H1 (cell line): Measurements from ENCODE around the gene PNPLA1. TPM values are rescaled to one million over a fixed set of nuclear protein-coding genes. Genes with fewer than 3 reads are reported as not detected.

Experiments used
- CTCF ChIA-PET: fragments of 300-600 bp; sonication (Branson Sonifier 250); formaldehyde crosslinking; loops from one replicate; lab custom pipeline; 2021; ENCODE audit not compliant: partially characterized antibody; lab: Charles Lee
- POLR2A ChIA-PET: fragments of 300-600 bp; sonication (Branson Sonifier 250); formaldehyde crosslinking; loops from one replicate; lab custom pipeline; 2021; ENCODE audit warnings: inconsistent platforms; ENCODE audit not compliant: partially characterized antibody; lab: Charles Lee
- DNase-seq, 2 experiments: peaks; one replicate each; pipeline versions ENCODE4 v3.0.0 to v3.0.0-alpha.2; 2010 to 2022; ENCODE audit warnings: low spot score in 2 of 2, low read depth in 1 of 2, mixed read lengths in 1 of 2
- FAIRE-seq: peaks from 2 replicates; lab custom pipeline; 2011; peaks lifted over from hg19 to GRCh38; lab: Jason Lieb, UNC
- H2AFZ ChIP-seq: 2 replicates; pipeline ENCODE4 v1.8.1; 2012; ENCODE audit warnings: low read length, inconsistent platforms
- H2AK5ac ChIP-seq: 2 replicates; pipeline ENCODE4 v1.6.1; 2013; ENCODE audit warnings: low read depth, low read length
- H2BK120ac ChIP-seq: replicated peaks from 2 replicates; pipeline ENCODE3; 2013; ENCODE audit warnings: low read depth, low read length, inconsistent platforms
- H2BK12ac ChIP-seq: 2 replicates; pipeline ENCODE4 v1.6.1; 2013; ENCODE audit warnings: low read depth, low read length
- H2BK15ac ChIP-seq: 2 replicates; pipeline ENCODE4 v1.6.1; 2013; ENCODE audit warnings: low read length
- H2BK20ac ChIP-seq: 2 replicates; pipeline ENCODE4 v1.6.1; 2013; ENCODE audit warnings: low read length
- H2BK5ac ChIP-seq: 2 replicates; pipeline ENCODE4 v1.6.1; 2013; ENCODE audit warnings: low read depth, low read length
- H3K14ac ChIP-seq: 2 replicates; pipeline ENCODE4 v1.6.1; 2013; ENCODE audit warnings: inconsistent platforms; ENCODE audit not compliant: insufficient read length
- H3K18ac ChIP-seq: 2 replicates; pipeline ENCODE4 v1.6.1; 2013; ENCODE audit warnings: low read length; ENCODE audit errors: extremely low read depth
- H3K23ac ChIP-seq: 2 replicates; pipeline ENCODE4 v1.6.1; 2013; ENCODE audit warnings: inconsistent platforms; ENCODE audit not compliant: insufficient read length
- H3K23me2 ChIP-seq: 2 replicates; pipeline ENCODE4 v1.6.1; 2013; ENCODE audit warnings: low read depth, low read length
- H3K27ac ChIP-seq: 2 replicates; pipeline ENCODE4 v1.6.1; 2011; ENCODE audit warnings: low read depth, low read length, inconsistent platforms
- H3K27me3 ChIP-seq, 4 experiments: replicated peaks in 1 of 4; 1 replicate in 1 of 4; 2 replicates in 3 of 4; pipeline versions ENCODE4 v1.6.1 to v1.8.1; 2011 to 2013; ENCODE audit warnings: low read length in 3 of 4, mild to moderate bottlenecking in 3 of 4, inconsistent platforms in 2 of 4, mixed read lengths in 2 of 4, moderate library complexity in 1 of 4; ENCODE audit not compliant: control insufficient read depth in 3 of 4, insufficient read depth in 3 of 4; ENCODE audit errors: extremely low read depth in 1 of 4
- H3K36me3 ChIP-seq, 4 experiments: 2 replicates each; pipeline versions ENCODE4 v1.6.1 to v1.8.1; 2011 to 2013; ENCODE audit warnings: mild to moderate bottlenecking in 4 of 4, low read length in 3 of 4, moderate library complexity in 2 of 4, control low read depth in 1 of 4, inconsistent platforms in 1 of 4; ENCODE audit not compliant: insufficient read depth in 4 of 4, control insufficient read depth in 2 of 4
- H3K4ac ChIP-seq: replicated peaks from 2 replicates; pipeline ENCODE3; 2013; ENCODE audit warnings: low read length, low read depth, mixed read lengths, inconsistent platforms; ENCODE audit not compliant: insufficient read length
- H3K4me1 ChIP-seq, 4 experiments: replicated peaks in 1 of 4; 1 replicate in 1 of 4; 2 replicates in 3 of 4; pipeline versions ENCODE4 v1.6.1 to v1.8.1; 2011 to 2013; ENCODE audit warnings: low read length in 3 of 4, inconsistent platforms in 2 of 4, mixed read lengths in 1 of 4; ENCODE audit not compliant: insufficient read depth in 4 of 4, control insufficient read depth in 3 of 4
- H3K4me2 ChIP-seq, 2 experiments: 2 replicates each; pipeline versions ENCODE4 v1.6.1 to v1.8.1; 2011 to 2013; ENCODE audit warnings: low read depth in 2 of 2, low read length in 2 of 2, control low read depth in 1 of 2, inconsistent platforms in 1 of 2, mild to moderate bottlenecking in 1 of 2; ENCODE audit not compliant: insufficient read depth in 1 of 2
- H3K4me3 ChIP-seq, 4 experiments: fragments of 200-600, 300-600 bp in 1 of 4; sonication (generic), shearing (Covaris generic), sonication (Bioruptor Twin) in 1 of 4; 2 replicates each; pipeline versions ENCODE4 v1.5.1 to v1.8.1; 2011 to 2016; ENCODE audit warnings: low read length in 4 of 4, low read depth in 3 of 4, control low read depth in 2 of 4, inconsistent platforms in 2 of 4, mild to moderate bottlenecking in 2 of 4, mixed read lengths in 1 of 4, moderate library complexity in 1 of 4; ENCODE audit not compliant: insufficient read depth in 2 of 4; ENCODE audit errors: extremely low read depth in 1 of 4
- H3K56ac ChIP-seq: replicated peaks from 2 replicates; pipeline ENCODE3; 2013; ENCODE audit warnings: low read depth, mild to moderate bottlenecking, mixed read lengths, low read length, inconsistent platforms; ENCODE audit not compliant: insufficient read length
- H3K79me1 ChIP-seq: 2 replicates; pipeline ENCODE4 v1.6.1; 2013; ENCODE audit warnings: low read depth, low read length, control low read depth
- H3K79me2 ChIP-seq, 2 experiments: 2 replicates each; pipeline versions ENCODE4 v1.6.1 to v1.8.1; 2012 to 2013; ENCODE audit warnings: low read length in 2 of 2, mild to moderate bottlenecking in 2 of 2, inconsistent platforms in 1 of 2; ENCODE audit not compliant: insufficient read depth in 2 of 2, control insufficient read depth in 1 of 2
- H3K9ac ChIP-seq, 4 experiments: replicated peaks in 1 of 4; 1 replicate in 1 of 4; 2 replicates in 3 of 4; pipeline versions ENCODE4 v1.6.1 to v1.8.1; 2011 to 2013; ENCODE audit warnings: low read depth in 3 of 4, low read length in 3 of 4, control low read depth in 2 of 4, mild to moderate bottlenecking in 2 of 4, moderate library complexity in 2 of 4, inconsistent platforms in 1 of 4; ENCODE audit errors: extremely low read depth in 1 of 4
- H3K9me3 ChIP-seq, 2 experiments: 2 replicates each; pipeline versions ENCODE4 v1.6.1 to v1.8.1; 2012 to 2013; ENCODE audit warnings: mild to moderate bottlenecking in 2 of 2, moderate library complexity in 2 of 2, control low read depth in 1 of 2, inconsistent platforms in 1 of 2, low read depth in 1 of 2, low read length in 1 of 2, mixed read lengths in 1 of 2; ENCODE audit not compliant: insufficient read depth in 2 of 2
- H4K20me1 ChIP-seq, 2 experiments: replicated peaks in 1 of 2; 2 replicates each; pipeline versions ENCODE3 to v1.8.1; 2011 to 2013; ENCODE audit warnings: inconsistent platforms in 2 of 2, low read length in 2 of 2, mild to moderate bottlenecking in 1 of 2; ENCODE audit not compliant: insufficient read depth in 2 of 2, control insufficient read depth in 1 of 2
- H4K5ac ChIP-seq: 2 replicates; pipeline ENCODE4 v1.6.1; 2013; ENCODE audit warnings: low read length, low read depth, mixed read lengths, inconsistent platforms; ENCODE audit not compliant: insufficient read length
- H4K8ac ChIP-seq: 2 replicates; pipeline ENCODE4 v1.8.0; 2013; ENCODE audit warnings: mild to moderate bottlenecking, moderate library complexity, low read length, inconsistent platforms; ENCODE audit not compliant: insufficient read depth; ENCODE audit errors: extremely low read depth
- H4K91ac ChIP-seq: replicated peaks from 2 replicates; pipeline ENCODE3; 2013; ENCODE audit warnings: low read length, mixed read lengths, inconsistent platforms; ENCODE audit not compliant: insufficient read length
- ASH2L ChIP-seq: fragments of 200-600, 300-600 bp; sonication (generic); IDR thresholded peaks from one replicate; pipeline ENCODE4 v1.7.1; 2017; ENCODE audit warnings: low read length
- BCL11A ChIP-seq, 2 experiments: IDR thresholded peaks; one replicate each; pipeline ENCODE4 v1.6.1; 2011; ENCODE audit warnings: low read depth in 2 of 2, low read length in 2 of 2, mild to moderate bottlenecking in 2 of 2
- CHD1 ChIP-seq: IDR thresholded peaks from 2 replicates; pipeline ENCODE4 v1.6.1; 2012; ENCODE audit warnings: low read depth, low read length, improper control_type of control experiment
- CTBP2 ChIP-seq: IDR thresholded peaks from 2 replicates; pipeline ENCODE4 v1.7.0; 2011; ENCODE audit warnings: borderline replicate concordance, mild to moderate bottlenecking, moderate library complexity, mixed read lengths, low read length; ENCODE audit not compliant: insufficient read depth, insufficient read length
- E2F6 ChIP-seq: IDR thresholded peaks from 2 replicates; pipeline ENCODE4 v1.6.1; 2012; ENCODE audit warnings: inconsistent platforms
- EP300 ChIP-seq, 2 experiments: IDR thresholded peaks; 1 replicate in 1 of 2; 2 replicates in 1 of 2; pipeline ENCODE4 v1.6.1; 2011 to 2012; ENCODE audit warnings: low read depth in 2 of 2, low read length in 2 of 2, mild to moderate bottlenecking in 2 of 2, borderline replicate concordance in 1 of 2, inconsistent platforms in 1 of 2, moderate library complexity in 1 of 2
- GABPA ChIP-seq: IDR thresholded peaks from 2 replicates; pipeline ENCODE4 v1.6.1; 2011; ENCODE audit warnings: mild to moderate bottlenecking, low read length, moderate library complexity, borderline replicate concordance; ENCODE audit not compliant: insufficient read depth
- GTF2F1 ChIP-seq: IDR thresholded peaks from 2 replicates; pipeline ENCODE4 v1.6.1; 2012; ENCODE audit warnings: low read depth, low read length, improper control_type of control experiment, borderline replicate concordance
- HDAC6 ChIP-seq: IDR thresholded peaks from one replicate; pipeline ENCODE4 v1.7.1; 2012; ENCODE audit warnings: low read depth, mild to moderate bottlenecking, inconsistent platforms, low read length, moderate library complexity
- PHF8 ChIP-seq: fragments of 200-600 bp; sonication (generic); conservative IDR thresholded peaks from 2 replicates; pipeline ENCODE4 v1.7.1; 2012; ENCODE audit warnings: low read depth, mild to moderate bottlenecking, inconsistent platforms, low read length, moderate library complexity
- POLR2AphosphoS5 ChIP-seq: IDR thresholded peaks from 2 replicates; pipeline ENCODE4 v1.6.1; 2011; ENCODE audit warnings: low read depth, low read length
- TBP ChIP-seq: IDR thresholded peaks from 2 replicates; pipeline ENCODE4 v1.6.1; 2011; ENCODE audit warnings: low read depth, low read length, improper control_type of control experiment
- WGBS, 2 experiments: shearing (Covaris generic) in 1 of 2; methylation state at CpG; one replicate each; pipeline versions ENCODE4 v1.1.6 to v1.1.7; 2013 to 2015; ENCODE audit warnings: low lambda C conversion rate in 2 of 2, mixed read lengths in 2 of 2, inconsistent platforms in 1 of 2, low coverage in 1 of 2, missing lambda C conversion rate in 1 of 2; ENCODE audit not compliant: insufficient replicate concordance in 2 of 2, insufficient coverage in 1 of 2, insufficient read length in 1 of 2; ENCODE audit errors: extremely low coverage in 1 of 2, missing lambda C conversion rate in 1 of 2; 5-methylcytosine and 5-hydroxymethylcytosine counted together
- polyA plus RNA-seq, 7 experiments: library from polyadenylated mRNA; depleted of rRNA in 3 of 7; stranded (reverse) in 5 of 7; unstranded in 2 of 7; fragments of >200 nt in 5 of 7; fragments of 200-250 nt in 2 of 7; gene quantifications; 1 replicate in 5 of 7; 2 replicates in 1 of 7; 4 replicates in 1 of 7; pipeline versions ENCODE4 v1.2.1 to v1.2.3, GENCODE V29; 2011 to 2013; ENCODE audit warnings: missing spikeins in 2 of 7, mixed read lengths in 2 of 7
- total RNA-seq: library from RNA; stranded (reverse); fragmentation: NEBNext Ultra II Directional; extraction: Animal tissue kit (Norgen Biotek cat#: 25700); gene quantifications from 2 replicates; pipeline ENCODE4 v1.2.1, GENCODE V29; 2021
- TF ChIP-seq, protein P1 (sequence below): IDR thresholded peaks from 2 replicates; pipeline ENCODE4 v1.6.1; 2012; ENCODE audit warnings: inconsistent platforms

PNPLA1 gene
- total and polyA plus RNA-seq, 2 of the 8 experiments (the other 6 are each of a cell fraction or from before 2014, with no cell fraction given) = not detected

DNA sequence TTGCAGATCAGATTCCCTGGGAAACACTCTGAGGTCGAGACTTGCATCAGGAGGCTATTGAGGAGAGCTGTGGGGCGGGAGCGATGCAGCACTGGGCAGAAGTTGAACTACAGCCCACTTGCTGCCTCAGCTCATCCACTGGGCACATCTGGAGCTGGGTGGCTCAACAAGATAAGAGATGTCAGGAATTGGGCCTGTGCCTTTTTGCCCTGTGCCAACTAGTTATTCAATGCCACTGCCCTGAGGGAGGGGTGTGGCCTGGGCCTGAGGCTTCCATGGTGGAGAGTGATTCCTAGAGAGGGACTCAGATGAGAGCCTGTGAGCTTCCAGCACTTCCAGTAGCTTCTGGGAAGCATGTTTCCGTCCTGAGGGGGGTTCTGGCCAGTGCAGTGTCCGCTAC lies 40.6 kb upstream of the PNPLA1 start:
- peaks cover 7 to 36% (median 30%) of the 10 kb centered on the region in 4 experiments; a peak in 6 of 8 replicates for H3K36me3 ChIP-seq
- no peak for FAIRE-seq
- peaks cover 2% of the 10 kb centered on the region; the same call in 1 of the 2 replicates for H3K79me1 ChIP-seq
- H4K5ac ChIP-seq = no peak overlapping the region
- no peak overlapping the region for H2BK120ac ChIP-seq
- no peak overlapping the region for H2BK15ac ChIP-seq
- H3K23me2 ChIP-seq = no peaks in the 10 kb centered on the region
- no peaks in the 10 kb centered on the region for H3K9me3 ChIP-seq
- H3K56ac ChIP-seq = no peak overlapping the region
- no peak overlapping the region for H3K4me2 ChIP-seq
- H3K27ac ChIP-seq = no peak overlapping the region
- no peak overlapping the region for H3K4ac ChIP-seq
- H3K9ac ChIP-seq = no peak overlapping the region
- no peak overlapping the region for H3K23ac ChIP-seq
- no peak overlapping the region for H2AFZ ChIP-seq
- H4K91ac ChIP-seq = no peak overlapping the region
- no peak for DNase-seq
- H3K18ac ChIP-seq = no peak overlapping the region
- no peak overlapping the region for H2AK5ac ChIP-seq
- WGBS, 2 experiments = 89% methylated on average over 5 of the region's 5 CpGs; no CpG with 5 or more reads in 1 of the 2 experiments
- no peak overlapping the region for H3K14ac ChIP-seq
- ChIA-PET CTCF (interaction anchor here (0.6 to 1.3 kb wide), 4 partner anchors 9 to 224 kb away, joined by 3 to 4 read pairs (median 3); no protein-coding TSS in a partner anchor), POLR2A (interaction anchor here (1.2 kb wide), 1 partner anchor 23 kb away, joined by 4 read pairs; no protein-coding TSS in a partner anchor)
- H4K20me1 ChIP-seq = peaks cover 0 to 2% of the 10 kb centered on the region in 2 experiments
- H3K4me3 ChIP-seq = no peak overlapping the region
- no peak overlapping the region for H2BK20ac ChIP-seq
- H3K79me2 ChIP-seq = no peaks in the 10 kb centered on the region
- no peaks in the 10 kb centered on the region for H3K4me1 ChIP-seq
- H2BK12ac ChIP-seq = no peak overlapping the region
- H3K27me3 ChIP-seq = no peaks in the 10 kb centered on the region
- no peak overlapping the region for H2BK5ac ChIP-seq
- H4K8ac ChIP-seq = peak overlapping the region; percentile 36; the same call in 1 of the 2 replicates
- TF ChIP-seq BCL11A (IDR thresholded peaks at IDR 0.05; ENCODE audit: low read depth in 2 of 2, low read length in 2 of 2) = no peak
- no peak for TF ChIP-seq GTF2F1
- no peak for TF ChIP-seq CHD1
- TF ChIP-seq, protein P1, sequence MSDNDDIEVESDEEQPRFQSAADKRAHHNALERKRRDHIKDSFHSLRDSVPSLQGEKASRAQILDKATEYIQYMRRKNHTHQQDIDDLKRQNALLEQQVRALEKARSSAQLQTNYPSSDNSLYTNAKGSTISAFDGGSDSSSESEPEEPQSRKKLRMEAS = no peak
- no peak for TF ChIP-seq GABPA
- no peak for TF ChIP-seq POLR2AphosphoS5
- no peak for TF ChIP-seq EP300 (IDR thresholded peaks at IDR 0.05; ENCODE audit: borderline replicate concordance in 1 of 2, low read depth in 2 of 2, low read length in 2 of 2)
- TF ChIP-seq E2F6 = no peak
- TF ChIP-seq HDAC6 = no peak
- no peak for TF ChIP-seq PHF8
- TF ChIP-seq TBP = no peak
- TF ChIP-seq ASH2L = no peak
- TF ChIP-seq CTBP2 = no peak
